Mucosa of descending colon (tissue), 3 donors: ENCODE measurements around the gene NLRP8. TPM values are rescaled to one million over a fixed set of nuclear protein-coding genes. Genes with fewer than 3 reads are reported as not detected.

ENCODE experiments used
- ATAC-seq: fragments of 200-7000 bp; cut with Tn5 transposase; one replicate; pipeline ENCODE4 v1.9.1; 2020; ENCODE audit warnings: mild to moderate bottlenecking, moderate library complexity
- DNase-seq, 3 donors: peaks; one replicate each; pipeline ENCODE4 v3.0.0-alpha.2; 2020
- H3K36me3 ChIP-seq: fragments of 200-600 bp; one replicate; pipeline ENCODE4 v1.8.0; 2021; ENCODE audit warnings: low read depth, mild to moderate bottlenecking
- H3K4me1 ChIP-seq: fragments of 200-600 bp; one replicate; pipeline ENCODE4 v1.8.0; 2021; ENCODE audit warnings: low read depth, mild to moderate bottlenecking
- H3K4me3 ChIP-seq: fragments of 200-600 bp; one replicate; pipeline ENCODE4 v1.8.0; 2021; ENCODE audit warnings: mild to moderate bottlenecking
- H3K9me3 ChIP-seq: fragments of 200-600 bp; one replicate; pipeline ENCODE4 v1.8.0; 2021; ENCODE audit warnings: mild to moderate bottlenecking
- intact Hi-C, 2 donors: fragments of 100-400 bp; cut with DNase I in 1 of 2; cut with micrococcal nuclease in 1 of 2; formaldehyde crosslinking; loops; one replicate each; pipeline versions ENCODE4 v1.11.0 to v1.11.1; 2022; cut with DNase I, micrococcal nuclease
- total RNA-seq, 3 donors: library from RNA; stranded (reverse); fragmentation: NEBNext Ultra II Directional in 2 of 3; extraction: Animal tissue kit (Norgen Biotek cat#: 25700) in 2 of 3; gene quantifications; one replicate each; pipeline versions ENCODE4 v1.2.1 to v1.2.4, GENCODE V29; 2021 to 2023
- TF ChIP-seq, protein P1 (sequence below): fragments of 200-600 bp; IDR thresholded peaks from one replicate; pipeline ENCODE4 v1.8.0; 2022; ENCODE audit warnings: antibody characterized with exemption, mild to moderate bottlenecking
- donor health status: DM: no; HTN: no; CAD: no; lungs with moderate emphysema.
- donor health status: DM: no; HTN: no; CAD: no.
- donor health status: DM: no; HTN: yes; CAD: no.

Gene NLRP8
- total RNA-seq, 3 donors from 2014 or later = not detected

DNA sequence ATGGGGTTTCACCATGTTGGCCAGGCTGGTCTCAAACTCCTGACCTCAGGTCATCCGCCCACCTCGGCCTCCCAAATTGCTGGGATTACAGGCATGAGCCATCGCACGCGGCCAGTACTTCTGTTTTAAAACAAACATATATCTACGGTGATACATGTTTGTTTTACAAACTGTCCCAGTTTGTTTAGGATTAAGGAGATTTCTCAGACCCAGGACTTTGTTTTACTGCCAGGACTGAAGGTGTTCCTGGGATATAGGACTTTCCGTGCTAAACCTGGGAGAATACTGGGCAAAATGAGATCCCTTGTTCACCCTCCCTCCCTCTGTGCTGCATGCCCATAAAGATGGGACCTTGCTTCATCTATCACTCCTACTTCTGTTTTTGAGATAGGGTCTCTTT, 8.8 kb downstream of the NLRP8 start:
- H3K4me3 ChIP-seq = no peak overlapping the region
- TF ChIP-seq, protein P1, sequence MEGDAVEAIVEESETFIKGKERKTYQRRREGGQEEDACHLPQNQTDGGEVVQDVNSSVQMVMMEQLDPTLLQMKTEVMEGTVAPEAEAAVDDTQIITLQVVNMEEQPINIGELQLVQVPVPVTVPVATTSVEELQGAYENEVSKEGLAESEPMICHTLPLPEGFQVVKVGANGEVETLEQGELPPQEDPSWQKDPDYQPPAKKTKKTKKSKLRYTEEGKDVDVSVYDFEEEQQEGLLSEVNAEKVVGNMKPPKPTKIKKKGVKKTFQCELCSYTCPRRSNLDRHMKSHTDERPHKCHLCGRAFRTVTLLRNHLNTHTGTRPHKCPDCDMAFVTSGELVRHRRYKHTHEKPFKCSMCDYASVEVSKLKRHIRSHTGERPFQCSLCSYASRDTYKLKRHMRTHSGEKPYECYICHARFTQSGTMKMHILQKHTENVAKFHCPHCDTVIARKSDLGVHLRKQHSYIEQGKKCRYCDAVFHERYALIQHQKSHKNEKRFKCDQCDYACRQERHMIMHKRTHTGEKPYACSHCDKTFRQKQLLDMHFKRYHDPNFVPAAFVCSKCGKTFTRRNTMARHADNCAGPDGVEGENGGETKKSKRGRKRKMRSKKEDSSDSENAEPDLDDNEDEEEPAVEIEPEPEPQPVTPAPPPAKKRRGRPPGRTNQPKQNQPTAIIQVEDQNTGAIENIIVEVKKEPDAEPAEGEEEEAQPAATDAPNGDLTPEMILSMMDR = no peak
- H3K4me1 ChIP-seq = no peaks in the 10 kb centered on the region
- no peak for DNase-seq
- ATAC-seq = no peak
- no peaks in the 10 kb centered on the region for H3K9me3 ChIP-seq
- no peaks in the 10 kb centered on the region for H3K36me3 ChIP-seq
- intact Hi-C loops = no loop called here

DNA sequence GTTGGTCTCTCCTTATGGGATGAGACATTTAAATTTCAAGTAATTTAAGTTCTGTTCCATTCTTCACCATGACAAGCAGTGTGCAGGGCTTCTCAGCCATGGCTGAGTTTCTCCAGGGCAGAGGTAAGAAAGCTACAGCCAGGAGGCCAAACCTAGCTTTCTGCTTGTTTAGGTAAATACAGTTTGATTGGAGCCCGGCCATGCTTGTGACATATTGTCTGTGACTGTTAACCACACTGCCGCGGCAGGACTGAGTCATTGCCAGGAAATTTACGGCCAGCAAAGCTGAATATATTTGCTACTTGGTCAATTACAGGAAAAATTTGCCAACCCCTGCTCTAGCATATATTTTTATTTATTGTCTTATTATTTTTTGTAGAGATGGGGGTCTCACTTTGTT, 10.7 kb downstream of the NLRP8 start:
- intact Hi-C loops = no loop called here
- no peak for DNase-seq
- TF ChIP-seq, protein P1 = no peak
- no peaks in the 10 kb centered on the region for H3K9me3 ChIP-seq
- ATAC-seq = no peak
- no peak overlapping the region for H3K4me3 ChIP-seq
- H3K4me1 ChIP-seq = no peaks in the 10 kb centered on the region
- no peaks in the 10 kb centered on the region for H3K36me3 ChIP-seq

DNA sequence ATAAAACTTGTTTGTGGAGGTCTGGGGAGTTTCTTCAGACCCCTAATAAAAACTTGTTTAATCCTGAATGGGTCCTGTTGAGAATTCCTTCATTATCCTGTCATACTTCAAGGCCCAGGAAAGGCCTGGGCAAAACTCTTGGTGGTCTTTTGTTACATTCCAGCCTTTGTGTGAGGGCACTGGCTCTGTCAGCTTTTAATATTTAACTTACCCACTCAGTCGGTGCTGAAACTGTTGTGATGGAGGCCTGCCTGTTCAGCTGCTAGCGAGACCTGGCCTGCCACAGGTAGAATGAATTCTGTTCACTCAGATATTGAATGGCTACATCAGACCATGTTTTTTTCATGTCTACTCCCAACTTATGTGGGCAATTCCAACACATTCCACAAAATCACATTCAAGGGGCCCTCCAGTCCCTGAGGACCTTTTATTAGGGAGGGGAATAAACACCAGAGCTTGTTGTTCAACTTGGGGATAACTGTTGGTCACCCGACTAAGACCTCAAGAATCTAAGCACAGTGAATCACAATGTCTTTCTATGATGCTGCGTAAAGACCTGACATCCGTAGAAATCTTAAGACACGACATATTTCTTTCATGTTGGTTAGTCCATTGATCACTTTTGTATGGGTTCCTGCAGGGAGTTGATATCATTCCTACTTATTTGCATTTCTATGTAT, 12.5 kb downstream of the NLRP8 start:
- Histone ChIP-seq H3K9me3 (no peaks in the 10 kb centered on the region), H3K36me3 (no peaks in the 10 kb centered on the region), H3K4me3 (no peak overlapping the region), H3K4me1 (no peaks in the 10 kb centered on the region)
- ATAC-seq (no peak), DNase-seq (no peak)
- intact Hi-C loops = no loop called here
- TF ChIP-seq, protein P1 = no peak

DNA sequence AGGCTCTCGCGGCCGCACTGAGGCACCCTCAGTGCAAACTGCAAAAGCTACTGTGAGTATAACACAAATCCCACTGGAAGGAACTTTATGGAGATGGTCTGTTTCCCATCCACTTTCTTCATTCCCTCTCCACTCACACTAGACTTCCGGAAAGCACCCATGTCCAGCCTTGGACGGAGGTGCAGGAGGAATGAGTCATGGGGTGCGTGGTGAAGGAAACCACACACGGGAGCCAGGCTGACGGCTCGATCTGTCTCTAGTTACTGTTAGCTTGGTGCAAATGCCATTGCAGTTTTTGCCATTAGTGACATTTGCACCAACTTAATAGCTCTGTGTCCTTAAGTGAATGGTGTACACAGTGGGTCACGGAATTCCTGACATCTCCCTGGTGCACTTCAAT, 14.6 kb downstream of the NLRP8 start:
- ATAC-seq (no peak), DNase-seq (no peak)
- Histone ChIP-seq H3K4me1 (no peaks in the 10 kb centered on the region), H3K9me3 (no peaks in the 10 kb centered on the region), H3K36me3 (no peaks in the 10 kb centered on the region), H3K4me3 (no peak overlapping the region)
- intact Hi-C loops = no loop called here
- TF ChIP-seq, protein P1 = no peak

DNA sequence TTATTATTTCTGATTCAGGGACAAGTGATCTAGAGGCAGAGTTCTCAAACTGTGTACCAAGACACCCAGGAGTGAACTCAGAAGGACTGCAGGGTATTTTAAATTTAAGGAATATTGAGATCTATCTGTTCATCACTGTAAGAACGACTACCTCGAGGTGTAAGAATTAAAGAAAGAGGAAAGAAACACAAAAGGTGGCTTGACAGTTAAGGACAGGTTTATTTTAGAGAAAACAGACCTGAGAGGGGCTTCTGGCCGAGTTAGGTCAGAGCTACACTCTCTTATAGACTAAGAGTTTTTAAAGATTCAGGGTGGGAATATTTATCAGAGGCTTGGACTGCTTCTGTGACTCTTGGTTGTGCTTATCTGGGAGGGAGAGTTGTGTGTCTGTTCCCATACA, 26.4 kb downstream of the NLRP8 start:
- Histone ChIP-seq H3K9me3 (no peaks in the 10 kb centered on the region), H3K4me3 (no peak overlapping the region), H3K4me1 (no peaks in the 10 kb centered on the region), H3K36me3 (no peaks in the 10 kb centered on the region)
- ATAC-seq (no peak), DNase-seq (no peak)
- TF ChIP-seq, protein P1 = no peak
- intact Hi-C loops = no loop called here

DNA sequence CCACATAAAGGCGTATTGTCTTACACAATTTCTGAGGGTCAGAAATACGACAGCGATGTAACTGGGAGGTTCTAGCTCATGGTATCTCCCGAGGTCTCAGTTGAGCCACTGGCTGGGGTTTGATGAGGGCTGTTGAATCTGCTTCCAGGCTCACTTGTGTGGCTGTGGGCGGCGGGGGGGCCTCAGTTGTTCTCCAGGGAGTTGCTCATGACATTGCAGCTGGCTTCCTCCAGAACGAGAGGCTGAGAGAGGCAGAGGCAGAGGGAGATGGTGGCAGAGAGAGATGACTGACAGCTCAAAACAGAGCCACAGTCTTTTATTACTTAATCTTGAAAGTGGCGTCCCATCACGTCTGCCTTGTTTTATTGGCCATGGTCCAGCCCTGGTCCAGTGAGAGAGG, 32.8 kb downstream of the NLRP8 start:
- Histone ChIP-seq H3K4me3 (no peak overlapping the region), H3K4me1 (no peaks in the 10 kb centered on the region), H3K36me3 (no peaks in the 10 kb centered on the region), H3K9me3 (no peaks in the 10 kb centered on the region)
- DNase-seq = no peak
- intact Hi-C loops = no loop called here
- TF ChIP-seq, protein P1 = no peak
- ATAC-seq = no peak
